HFF-Myc (cell line): ENCODE data around the gene TGIF1.

Experiments used
- DNase-seq: peaks from one replicate; pipeline ENCODE4 v3.0.0-alpha.2; 2011; ENCODE audit warnings: low read depth; ENCODE audit errors: extremely low read depth
- H3K4me3 ChIP-seq: replicated peaks from 2 replicates; pipeline ENCODE4 v1.5.1; 2011; ENCODE audit warnings: low read depth, mild to moderate bottlenecking, control low read depth, low read length
- CTCF ChIP-seq: IDR thresholded peaks from 2 replicates; pipeline ENCODE4 v1.5.1; 2012; ENCODE audit warnings: mild to moderate bottlenecking, low read depth, low read length, control low read depth; ENCODE audit errors: missing control alignments

The TGIF1 gene

DNA sequence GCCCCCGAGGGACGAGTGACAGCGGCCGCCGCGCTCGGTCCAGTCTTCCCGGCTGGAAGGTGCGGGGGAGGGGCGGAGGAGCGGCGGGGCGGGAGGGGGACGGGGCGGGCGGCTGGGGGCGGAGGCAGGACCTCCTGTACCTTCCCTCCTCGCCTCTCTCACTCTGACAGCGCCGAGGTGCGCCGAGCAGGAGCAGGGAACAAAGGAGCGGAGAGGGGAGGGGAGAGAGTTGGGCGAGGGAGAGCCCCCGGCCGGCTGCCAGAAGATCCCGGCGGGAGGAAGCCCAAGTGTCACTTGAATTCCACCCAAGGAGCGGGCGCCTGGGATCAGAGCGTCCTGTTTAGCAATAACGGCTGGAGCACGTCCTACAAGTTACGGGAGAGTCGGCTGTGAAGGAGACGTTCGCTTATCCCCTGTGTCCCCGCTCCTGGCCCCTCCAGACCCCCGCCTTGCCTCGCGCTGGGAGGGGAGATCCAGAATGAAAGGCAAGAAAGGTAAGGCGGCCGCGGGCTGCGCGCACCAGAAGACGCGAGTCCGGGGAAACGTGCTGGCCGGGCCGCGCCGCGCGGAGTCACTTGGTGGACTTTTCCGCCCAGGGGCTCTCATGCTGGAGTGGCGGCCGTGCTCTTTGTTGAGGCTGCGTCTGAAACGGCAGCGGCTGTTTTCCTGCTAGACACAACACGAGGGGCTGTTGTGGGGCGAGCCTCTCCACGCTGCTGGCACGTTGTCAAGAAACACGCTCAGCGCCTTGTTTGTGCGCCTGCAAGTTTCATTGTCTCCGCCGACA lies at the start of gene TGIF1:
TSS of gene TGIF1 (plus strand) at position 161 of the 787 bp plus-strand sequence. CDS start at position 479, 318 bp downstream.
- TF ChIP-seq CTCF, result no peak
- peak within 1 kb of the TSS; percentile 79 for H3K4me3 ChIP-seq
- DNase-seq, result no peak

GRCh38 chr18:3400567-3401296 lies 49.2 kb upstream of the TGIF1 start:
- no peak for TF ChIP-seq CTCF
- H3K4me3 ChIP-seq, result no peak overlapping the region
- no peak for DNase-seq

GRCh38 chr18:3401669-3402620 lies 48.0 kb upstream of the TGIF1 start:
- no peak overlapping the region for H3K4me3 ChIP-seq
- TF ChIP-seq CTCF, result no peak
- no peak for DNase-seq

DNA sequence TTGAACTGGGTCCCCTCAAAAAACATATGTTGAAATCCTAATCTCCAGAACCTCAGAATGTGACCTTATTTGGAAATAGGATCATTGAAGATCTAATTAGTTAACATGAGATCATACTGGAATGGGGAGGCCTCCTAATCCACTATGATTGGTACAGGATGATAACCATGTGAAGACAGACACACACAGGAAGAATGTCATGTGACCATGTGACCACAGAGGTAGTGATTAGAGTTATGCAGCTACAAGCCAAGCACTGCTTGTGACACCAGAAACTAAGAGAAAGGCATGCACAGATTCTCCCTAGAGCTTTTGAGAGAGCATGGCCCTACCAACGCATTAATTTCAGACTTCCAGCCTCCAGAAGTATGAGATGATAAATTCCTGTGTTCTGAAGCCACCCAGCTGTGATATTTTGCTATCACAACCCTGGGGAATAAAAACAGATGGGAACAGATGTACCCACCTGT lies 47.0 kb upstream of the TGIF1 start:
- TF ChIP-seq CTCF, result no peak
- H3K4me3 ChIP-seq, result no peak overlapping the region
- DNase-seq, result peak; percentile 33

DNA sequence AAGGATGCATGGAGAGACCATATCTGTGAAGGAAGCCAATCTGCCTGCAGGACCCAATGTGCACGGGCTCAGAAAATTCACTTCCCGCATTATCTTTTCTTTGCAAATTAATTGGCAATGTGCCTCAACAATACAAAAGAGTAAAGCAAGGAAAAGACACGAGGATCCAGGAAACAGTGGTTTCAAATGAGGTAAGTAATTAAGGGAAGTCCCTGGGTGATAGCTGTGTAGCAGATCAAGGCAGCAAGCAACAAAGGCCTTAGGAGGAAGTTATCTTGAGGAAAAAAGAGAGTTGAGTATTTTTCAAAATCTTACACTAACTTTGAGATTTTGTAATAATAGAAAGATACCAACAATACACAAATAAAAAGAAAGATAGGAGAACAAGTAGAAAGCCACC lies 44.3 kb upstream of the TGIF1 start:
- H3K4me3 ChIP-seq, result no peak overlapping the region
- no peak for DNase-seq
- TF ChIP-seq CTCF, result no peak

DNA sequence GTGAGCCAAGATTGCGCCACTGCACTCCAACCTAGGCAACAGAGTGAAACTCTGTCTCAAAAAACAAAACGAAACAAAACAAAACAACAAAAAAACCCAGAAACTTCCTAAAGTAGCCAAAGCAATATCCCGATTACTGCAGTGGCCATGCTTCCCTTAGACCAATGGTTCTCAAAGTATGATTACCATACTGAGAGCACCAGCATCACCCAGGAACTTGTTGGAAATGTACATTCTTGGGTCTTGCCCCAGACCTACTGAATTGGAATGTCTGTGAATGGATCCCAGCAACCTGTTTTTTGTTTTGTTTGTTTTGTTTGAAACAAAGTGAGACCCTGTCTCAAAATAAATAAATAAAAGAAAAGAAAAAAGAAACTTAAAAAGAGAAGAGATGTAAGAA lies 41.9 kb upstream of the TGIF1 start:
- DNase-seq, result no peak
- no peak overlapping the region for H3K4me3 ChIP-seq
- TF ChIP-seq CTCF, result no peak
